NCI-H2171 (cell line): Measurements from ENCODE around the gene SERAC1.
"Not testable (repeated sequence)": the region's sequence is repeated elsewhere in the genome, so short reads cannot be mapped to it uniquely, and the experiment has no call there.

ENCODE experiments used
- DNase-seq: peaks from one replicate; lab custom pipeline; 2025; lab: John Stamatoyannopoulos, UW

The SERAC1 gene

DNA sequence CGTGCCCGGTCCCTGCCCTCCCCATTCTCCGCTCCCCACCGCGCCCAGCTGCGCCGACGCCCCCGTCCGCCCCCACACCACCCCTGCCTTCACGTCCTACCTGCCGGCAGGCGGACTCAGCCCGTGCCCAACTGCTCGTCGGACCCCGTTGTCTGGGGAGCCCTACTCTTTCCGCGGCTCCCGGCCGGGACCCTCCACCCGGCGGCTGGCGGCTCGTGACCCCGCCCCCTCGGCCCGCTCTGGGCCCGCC lies at the start of gene SERAC1:
Gene SERAC1 (minus strand): TSS at position 223 of the 250 bp plus-strand sequence. CDS start 9,899 bp downstream, outside the sequence.
- no peak for DNase-seq

DNA sequence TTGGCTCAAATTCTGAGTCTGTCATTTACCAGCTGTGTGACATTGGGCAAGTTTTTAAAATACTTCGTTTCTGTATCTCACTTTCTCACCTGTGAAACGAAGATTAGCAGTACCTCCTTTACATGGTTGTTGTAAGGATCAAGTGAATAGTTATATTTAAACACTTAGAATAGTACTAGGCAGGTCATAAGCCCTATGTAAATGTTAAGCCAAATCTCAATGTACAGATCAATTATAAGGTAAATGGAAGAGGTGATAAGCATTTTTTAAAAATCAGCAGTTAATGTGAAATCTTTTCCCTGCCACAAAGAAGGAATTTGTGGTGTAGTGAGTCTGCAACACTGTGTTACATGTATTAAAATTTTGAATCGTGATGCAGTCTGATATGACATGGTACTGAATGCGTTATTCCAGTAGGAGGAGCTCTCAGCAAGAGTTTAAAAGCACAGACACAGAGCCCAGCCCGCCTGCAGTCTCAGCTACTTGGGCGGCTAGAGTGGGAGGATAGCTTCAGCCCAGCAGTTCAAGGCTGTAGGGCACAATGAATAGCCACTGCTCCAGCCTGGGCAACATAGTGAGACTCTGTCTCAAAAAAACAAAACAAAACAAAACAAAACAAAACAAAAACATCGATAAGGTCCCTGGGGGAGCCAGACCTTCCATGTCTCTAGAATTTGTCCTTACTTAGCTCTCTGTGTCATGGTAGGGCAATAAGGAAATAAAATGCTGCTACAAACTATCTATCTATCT lies 46.0 kb upstream of the SERAC1 start:
- peak; percentile 62 for DNase-seq

DNA sequence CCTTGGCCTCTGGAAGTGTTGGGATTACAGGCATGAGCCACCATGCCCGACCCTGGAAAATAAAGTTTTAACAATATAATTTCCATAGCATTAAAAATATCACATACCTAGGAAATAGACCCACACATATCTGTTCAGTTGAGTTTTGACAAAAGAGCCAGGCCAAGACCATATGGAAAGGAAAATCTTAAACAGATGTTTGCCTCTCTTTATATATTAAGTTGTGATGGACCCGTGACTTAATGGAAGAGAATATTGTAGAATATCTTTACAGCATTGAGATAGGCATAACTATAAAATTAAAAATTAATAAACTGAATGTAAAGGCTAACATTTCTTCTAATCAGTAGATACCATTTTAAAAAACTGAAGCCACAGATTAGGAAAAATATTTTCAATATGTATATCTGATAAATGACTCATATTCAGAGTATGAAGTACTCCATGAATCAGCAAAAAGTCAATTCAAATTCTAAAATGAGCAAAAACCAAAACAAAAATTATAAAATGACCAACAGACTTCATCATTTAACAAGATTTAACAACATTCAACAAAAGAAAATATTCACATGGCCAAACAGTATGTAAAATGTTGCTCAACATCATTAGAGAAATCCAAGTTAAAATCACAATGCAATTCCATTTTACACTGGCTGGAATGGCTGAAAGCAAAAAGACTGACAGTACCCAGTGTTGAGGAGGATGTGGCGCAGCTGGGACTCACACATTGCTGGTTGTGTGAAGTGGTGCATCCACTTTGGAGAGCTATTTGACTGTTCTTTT lies 43.4 kb upstream of the SERAC1 start:
- DNase-seq: no peak

DNA sequence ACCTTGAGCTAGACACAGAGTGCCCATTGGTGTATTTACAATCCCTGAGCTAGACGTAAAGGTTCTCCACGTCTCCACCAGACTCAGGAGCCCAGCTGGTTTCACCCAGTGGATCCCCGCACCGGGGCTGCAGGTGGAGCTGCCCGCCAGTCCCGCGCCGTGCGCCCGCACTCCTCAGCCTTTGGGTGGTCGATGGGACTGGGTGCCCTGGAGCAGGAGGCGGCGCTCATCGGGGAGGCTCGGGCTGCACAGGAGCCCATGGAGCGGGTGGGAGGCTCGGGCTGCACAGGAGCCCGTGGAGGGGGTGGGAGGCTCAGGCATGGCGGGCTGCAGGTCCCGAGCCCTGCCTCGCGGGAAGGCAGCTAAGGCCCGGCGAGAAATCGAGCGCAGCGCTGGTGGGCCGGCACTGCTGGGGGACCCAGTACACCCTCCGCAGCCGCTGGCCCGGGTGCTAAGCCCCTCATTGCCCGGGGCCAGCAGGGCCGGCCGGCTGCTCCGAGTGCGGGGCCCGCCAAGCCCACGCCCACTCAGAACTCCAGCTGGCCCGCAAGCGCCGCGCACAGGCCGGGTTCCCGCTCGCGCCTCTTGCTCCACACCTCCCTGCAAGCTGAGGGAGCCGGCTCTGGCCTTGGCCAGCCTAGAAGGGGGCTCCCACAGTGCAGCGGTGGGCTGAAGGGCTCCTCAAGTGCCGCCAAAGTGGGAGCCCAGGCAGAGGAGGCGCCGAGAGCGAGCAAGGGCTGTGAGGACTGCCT lies 41.7 kb upstream of the SERAC1 start:
- not testable (repeated sequence) for DNase-seq

DNA sequence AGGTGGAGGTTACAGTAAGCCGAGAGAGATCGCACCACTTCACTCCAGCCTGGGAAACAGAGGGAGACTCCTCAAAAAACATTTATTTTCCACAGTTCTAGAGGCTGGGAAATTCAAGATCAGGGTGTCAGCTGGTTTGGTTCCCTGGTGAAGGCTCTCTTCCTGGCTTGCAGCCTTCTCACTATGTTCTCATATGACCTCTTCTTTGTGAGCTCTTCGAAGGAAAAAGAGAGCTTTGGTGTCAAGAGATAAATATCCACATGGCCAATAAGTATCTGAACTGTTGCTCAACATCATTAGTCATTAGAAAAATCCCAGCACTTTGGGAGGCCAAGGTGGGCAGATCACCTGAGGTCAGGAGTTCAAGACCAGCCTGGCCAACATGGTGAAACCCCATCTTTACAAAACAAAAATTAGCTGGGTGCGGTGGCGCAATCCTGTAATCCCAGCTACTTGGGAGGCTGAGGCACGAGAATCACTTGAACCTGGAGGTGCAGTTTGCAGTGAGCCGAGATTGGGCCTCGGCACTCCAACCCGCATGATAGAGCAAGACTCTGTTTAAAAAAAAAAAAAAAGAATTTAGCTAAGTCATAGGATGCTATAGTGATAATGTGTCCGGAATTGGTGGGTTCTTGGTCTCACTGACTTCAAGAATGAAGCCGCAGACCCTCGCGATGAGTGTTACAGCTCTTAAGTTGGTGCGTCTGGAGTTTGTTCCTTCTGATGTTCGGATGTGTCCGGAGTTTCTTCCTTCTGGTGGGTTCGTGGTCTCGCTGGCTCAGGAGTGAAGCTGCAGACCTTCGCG lies 40.4 kb upstream of the SERAC1 start:
- DNase-seq: not testable (repeated sequence)

DNA sequence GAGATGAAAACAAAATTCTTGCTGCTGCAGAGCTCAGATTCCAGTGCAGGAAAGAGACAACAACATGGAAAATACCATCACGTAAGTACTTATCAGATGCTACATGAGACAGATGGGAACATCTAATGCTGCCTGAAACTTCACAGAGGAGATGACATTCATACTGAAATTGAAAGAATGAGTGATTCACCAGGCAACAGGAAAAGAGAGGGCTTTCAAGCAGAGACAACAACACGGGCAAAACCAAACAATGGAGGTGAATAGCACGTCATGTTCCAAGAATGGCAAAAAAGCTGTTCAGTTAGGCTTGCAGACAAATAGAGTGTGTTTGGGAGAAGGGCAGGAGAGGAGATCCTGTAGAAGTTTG lies 39.3 kb upstream of the SERAC1 start:
- no peak for DNase-seq

DNA sequence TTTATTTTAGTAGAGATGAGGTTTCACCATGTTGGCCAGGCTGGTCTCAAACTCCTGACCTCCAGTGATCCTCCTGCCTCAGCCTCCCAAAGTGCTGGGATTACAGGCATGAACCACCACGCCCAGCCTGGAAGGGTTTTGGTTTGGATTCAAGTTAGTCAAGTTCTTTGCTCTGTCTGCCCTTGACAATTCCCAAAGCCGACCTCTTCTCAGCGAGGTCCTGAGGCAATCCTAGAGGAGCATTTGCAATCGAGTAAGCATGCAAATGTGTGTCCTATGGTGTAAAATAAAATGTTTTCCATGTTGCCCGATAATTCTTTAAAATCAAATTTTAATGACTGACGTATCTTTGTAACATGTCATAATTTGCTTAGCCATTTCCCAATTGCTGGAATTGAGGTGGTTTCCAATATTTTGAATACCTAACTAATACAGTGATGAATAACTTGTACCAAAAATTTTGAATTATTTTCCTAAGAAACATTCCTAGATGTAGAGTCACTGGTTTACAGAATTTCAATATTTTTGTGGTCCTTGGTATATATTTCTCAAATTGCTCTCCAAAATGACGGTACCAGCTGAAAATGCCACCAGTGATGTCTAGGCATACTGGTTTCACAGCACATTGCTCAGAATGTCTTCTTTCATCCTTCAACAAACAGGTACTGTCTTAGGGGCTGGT lies 38.8 kb upstream of the SERAC1 start:
- no peak for DNase-seq

DNA sequence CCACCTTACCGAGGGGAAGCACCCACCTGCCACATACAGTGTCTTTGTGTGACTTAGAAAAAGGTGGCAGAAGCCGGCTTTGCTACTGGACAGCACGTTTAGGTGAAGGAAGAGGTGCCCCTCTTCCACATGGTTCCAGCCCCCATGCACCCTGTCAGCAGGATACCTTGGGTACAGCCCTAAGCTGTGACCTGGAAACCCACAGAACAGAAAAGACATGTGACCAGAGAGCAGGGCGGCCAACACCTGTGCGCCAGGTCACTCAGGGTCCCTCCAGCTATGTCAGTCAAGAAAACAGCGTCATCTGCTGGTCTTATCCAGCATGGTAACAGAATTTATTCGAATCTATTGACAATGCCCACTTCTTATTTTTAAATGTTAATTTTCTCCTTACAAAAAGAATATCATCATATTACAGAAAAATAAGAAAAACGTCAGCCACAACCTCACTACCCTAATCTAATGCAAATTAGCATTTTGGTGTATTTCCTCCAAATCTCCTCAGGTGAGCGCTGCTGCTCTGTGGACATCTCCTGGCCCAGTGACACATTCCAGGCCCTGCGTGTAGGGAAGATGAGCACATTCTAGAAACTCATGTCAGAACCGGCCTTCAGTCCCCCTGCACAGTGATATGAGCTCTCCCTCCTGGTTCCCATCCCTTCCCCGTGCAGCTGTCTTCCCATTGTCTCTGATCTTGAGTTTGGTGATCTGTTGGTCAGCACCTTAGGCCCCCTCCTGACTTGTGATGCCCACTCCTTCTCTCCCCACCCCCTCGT lies 37.3 kb upstream of the SERAC1 start:
- DNase-seq: no peak

DNA sequence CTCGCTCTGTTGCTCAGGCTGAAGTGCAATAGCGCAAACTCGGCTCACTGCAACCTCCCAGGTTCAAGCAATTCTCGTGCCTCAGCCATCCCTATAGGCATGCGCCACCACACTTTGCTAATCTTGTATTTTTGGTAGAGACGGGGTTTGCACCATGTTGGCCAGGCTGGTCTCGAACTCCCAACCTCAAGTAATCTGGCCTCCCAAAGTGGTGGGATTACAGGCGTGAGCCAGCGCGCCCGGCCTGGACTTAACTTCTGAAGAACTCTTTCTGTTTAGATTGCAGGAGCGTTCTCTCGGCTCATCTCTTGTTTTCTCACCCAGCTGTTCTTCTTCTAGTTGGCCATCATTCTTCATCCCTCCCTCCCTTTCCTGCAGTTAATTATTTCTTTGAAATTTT lies 30.4 kb upstream of the SERAC1 start:
- no peak for DNase-seq

DNA sequence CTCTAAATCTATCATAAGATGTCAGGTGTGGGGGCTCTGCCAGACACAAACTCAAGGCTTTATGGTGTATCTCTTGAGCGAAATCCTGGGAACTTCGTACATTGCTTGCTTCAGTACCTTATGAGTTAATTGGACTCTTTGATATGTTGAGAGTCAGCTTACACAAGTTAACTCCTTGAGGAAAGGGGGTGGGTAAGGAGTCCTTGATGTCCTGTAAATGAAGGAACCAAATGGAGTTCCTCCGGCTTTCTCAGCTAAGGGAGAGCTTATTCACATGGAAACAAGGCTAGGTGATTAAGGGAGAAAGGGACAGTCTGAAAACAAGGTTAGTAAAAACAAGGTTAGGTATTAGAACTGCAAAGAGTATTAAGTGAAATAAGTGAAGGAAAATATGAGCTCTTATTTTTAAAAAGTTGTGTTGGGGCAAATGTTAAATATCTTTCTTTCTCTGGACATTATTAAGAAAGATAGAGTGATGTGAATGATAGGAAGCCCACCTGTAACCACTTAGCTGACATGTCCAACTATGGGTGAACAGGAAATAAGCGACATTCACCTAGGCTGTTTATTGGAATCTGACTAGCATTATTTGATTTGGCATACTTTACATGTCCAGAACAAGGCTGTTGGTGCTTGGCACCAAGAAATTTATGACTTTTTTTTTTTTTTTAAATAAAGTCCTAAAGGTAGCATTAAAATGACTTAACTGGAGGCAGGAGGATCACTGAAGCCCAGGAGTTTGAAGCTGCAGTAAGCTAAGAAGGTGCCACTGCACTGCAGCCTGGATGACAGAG lies 26.6 kb upstream of the SERAC1 start:
- DNase-seq: no peak

DNA sequence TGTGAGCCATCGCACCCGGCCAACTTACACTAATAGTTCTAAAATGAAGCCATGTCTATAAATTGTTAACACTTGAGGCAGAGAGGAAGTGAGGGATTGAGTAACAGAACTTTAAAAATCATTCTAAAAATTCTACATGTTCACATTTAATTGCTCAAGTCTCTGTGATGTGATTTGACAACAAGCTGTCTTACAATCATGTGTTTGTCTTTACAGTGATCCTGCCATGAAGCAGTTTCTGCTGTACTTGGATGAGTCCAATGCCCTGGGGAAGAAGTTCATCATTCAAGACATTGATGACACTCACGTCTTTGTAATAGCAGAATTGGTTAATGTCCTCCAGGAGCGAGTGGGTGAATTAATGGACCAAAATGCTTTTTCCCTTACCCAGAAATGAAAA lies 23.7 kb upstream of the SERAC1 start:
- DNase-seq: no peak

DNA sequence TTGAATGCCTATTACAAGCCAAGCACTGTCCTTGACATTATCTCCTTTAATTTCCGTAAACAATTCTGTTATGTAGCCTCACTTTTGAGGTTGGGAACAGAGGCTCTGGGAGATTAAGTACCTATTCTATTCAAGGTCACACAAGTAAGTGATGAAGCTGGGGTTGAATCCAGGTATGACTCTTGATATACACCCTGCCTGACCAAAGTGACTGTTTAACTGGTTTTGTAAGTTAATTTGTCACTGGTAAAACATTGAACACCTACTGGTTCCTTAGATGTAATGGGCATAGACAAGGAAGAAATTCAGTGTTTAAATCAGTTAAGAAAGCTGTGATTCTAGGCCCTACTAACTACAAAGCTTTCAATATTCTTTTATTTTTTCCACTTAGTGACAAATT lies 23.0 kb upstream of the SERAC1 start:
- no peak for DNase-seq

DNA sequence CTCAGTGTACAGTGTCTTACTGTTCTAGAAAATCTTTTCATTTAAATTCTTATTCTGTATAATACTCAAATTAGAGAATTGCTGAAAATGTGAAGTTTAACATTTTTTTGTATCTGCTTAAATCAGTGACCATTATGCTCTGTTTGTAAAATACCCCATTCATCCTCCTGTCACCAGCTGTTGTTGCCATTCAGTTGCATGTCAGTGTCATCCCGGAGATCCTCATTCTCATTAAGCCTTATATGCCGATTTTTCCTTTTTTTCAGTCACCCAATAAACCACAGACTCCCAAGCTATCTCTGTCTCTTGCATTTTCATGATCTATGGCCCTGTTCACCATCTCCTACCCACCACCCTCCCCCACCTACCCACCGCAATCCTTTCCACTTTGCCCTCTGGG lies 20.5 kb upstream of the SERAC1 start:
- DNase-seq: no peak

DNA sequence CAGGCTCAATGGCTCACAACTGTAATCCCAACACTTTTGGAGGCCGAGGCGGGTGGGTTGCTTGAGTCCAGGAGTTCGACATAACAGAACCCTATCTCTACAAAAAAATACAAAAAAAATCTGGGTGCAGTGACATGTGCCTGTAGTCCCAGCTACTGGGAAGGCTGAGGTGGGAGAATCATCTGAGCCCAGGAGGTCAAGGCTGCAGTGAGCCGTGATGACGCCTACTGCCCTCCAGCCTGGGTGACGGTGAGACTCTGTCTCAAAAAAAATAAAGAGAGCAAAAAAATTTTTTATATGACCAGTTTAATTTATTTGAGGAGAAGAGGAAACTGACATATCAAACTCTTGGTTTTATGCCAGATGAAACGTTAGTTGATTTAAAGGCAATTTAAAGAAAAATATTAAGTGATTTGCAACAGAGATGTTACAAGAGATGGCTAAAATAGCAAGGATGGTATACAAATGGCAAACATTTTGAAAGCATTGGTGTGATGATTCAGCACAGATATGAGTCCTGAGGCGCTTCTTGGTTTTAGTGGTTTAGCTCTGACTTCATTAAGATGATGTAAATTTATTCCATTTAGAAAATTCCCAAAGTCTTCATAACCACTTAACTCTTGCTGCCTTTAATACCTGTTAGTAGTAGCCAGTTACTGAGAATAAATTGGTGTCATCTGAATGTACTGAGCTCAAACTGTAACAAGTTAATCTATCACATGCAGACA lies 17.8 kb upstream of the SERAC1 start:
- DNase-seq: no peak

DNA sequence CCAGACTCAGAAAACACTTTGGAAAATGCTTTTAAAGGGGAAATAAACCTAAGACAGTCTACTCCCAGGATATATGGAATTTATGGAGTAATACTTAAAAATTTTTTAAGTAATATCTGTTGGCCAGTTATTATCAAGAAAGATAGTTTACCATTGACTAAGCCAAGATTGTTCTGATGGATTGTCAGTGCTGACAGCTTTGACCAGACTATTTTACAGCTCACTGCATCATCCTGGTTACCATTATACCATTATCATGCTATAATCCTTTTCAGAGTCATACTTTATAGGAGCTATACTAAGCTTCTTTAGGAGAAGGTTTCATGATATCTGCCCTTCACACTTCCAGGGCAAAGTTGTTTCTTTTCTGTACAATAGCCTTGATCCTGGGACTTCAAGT lies 16.5 kb upstream of the SERAC1 start:
- no peak for DNase-seq

DNA sequence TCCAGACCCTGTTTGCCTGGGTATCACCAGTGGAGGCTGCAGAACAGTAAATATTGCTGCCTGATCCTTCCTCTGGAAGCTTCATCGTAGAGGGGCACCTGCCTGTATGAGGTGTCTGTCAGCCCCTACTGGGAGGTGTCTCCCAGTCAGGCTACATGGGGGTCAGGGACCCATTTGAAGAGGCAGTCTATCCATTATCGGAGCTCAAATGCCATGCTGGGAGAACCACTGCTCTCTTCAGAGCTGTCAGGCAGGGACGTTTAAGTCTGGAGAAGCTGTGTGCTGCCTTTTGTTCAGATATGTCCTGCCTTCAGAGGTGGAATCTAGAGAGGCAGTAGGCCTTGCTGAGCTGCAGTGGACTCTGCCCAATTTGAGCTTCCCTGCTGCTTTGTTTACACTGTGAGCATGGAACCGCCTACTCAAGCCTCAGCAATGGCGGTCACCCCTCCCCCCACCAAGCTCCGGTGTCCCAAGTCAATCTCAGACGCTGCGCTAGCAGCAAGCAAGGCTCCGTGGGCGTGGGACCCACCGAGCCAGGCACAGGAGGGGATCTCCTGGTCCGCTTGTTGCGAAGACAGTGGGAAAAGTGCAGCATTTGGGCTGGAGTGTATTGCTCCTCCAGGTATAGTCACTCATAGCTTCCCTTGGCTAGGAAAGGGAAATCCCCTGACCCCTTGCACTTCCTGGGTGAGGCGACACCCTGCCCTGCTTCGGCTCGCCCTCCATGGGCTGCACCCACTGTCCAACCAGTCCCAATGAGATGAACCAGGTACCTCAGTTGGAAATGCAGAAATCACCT lies 15.3 kb upstream of the SERAC1 start:
- DNase-seq: not testable (repeated sequence)

DNA sequence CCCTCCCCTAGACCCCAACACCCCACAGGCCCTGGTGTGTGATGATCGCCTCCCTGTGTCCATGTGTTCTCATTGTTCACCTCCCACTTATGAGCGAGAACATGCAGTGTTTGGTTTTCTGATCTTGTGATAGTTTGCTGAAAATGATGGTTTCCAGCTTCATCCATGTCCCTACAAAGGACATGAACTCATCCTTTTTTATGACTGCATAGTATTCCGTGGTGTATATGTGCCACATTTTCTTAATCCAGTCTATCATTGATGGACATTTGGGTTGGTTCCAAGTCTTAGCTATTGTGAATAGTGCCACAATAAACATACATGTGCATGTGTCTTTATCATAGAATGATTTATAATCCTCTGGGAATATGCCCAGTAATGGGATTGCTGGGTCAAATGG lies 9.7 kb upstream of the SERAC1 start:
- not testable (repeated sequence) for DNase-seq

DNA sequence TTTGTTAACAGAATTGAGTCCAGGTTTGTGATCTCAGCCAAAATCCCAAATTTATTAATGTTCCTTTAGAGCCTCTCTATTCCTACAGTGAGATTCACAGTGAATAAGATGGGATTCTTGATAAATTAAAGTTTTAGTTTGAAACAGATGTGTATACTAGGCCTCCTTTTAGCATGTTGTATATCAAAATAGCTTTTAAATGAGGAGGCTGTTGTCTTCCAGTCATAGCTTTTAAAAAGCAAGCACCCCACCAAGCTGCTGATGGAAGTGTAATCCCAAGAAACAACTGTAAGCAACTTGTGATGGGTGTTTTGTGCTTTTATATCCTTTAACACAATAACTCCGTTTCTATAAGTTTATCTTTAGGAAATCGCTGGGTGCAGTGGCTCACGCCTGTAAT lies 7.0 kb upstream of the SERAC1 start:
- no peak for DNase-seq

DNA sequence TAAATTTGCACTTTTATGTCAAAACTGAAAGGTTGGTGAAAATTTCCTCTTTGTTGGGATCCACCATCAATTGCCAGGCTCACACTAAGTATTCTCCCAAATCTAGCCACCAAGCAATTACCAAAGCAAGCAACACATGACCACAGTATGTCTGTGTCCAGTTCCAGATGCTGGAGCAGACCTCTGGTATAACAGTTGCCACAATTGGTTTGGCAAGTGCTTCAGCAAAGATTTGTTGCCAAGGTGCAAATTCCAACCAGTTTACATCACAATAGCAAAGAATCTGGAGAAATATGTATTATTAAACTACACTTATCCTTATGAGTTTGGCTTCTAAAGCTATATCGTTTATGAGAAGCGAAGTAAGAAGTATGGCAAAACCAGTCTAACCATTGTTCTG lies 6.5 kb upstream of the SERAC1 start:
- DNase-seq: no peak
